Measurements from ENCODE around the gene PSMB8. TPM values are rescaled to one million over a fixed set of nuclear protein-coding genes. Genes with fewer than 3 reads are reported as not detected.
"Not testable (repeated sequence)": the region's sequence is repeated elsewhere in the genome, so short reads cannot be mapped to it uniquely, and the experiment has no call there.

Gene PSMB8
- 210 and 212 TPM in 2 replicates for total RNA-seq (2014; rRNA removed; shearing (Covaris generic))

GRCh38 chr6:32843979-32844838, at the start of gene PSMB8:
Gene PSMB8 (minus strand): TSS chr6:32844047. CDS start chr6:32843996, 51 bp downstream.
- peak; percentile 97 for DNase-seq (ENCODE audit: low spot score)

DNA sequence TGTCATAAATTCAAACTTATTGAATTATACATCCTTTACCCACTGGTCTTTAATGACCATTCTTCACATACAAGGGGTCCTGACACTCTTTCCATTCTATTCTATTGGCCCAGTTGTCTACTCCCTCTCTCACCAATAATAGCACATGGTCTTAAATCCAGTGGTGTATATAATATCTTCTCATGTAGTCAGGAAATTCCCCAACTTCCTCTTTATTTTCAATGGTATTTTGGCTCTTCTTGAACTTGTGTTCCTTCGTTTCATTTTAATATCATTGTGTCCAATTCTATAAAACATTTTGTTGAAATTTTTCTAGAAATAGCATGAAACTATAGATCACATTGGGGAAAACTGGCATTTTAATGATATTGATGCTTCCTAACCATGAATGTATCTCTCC, 47.0 kb upstream of the PSMB8 start:
- no peak for DNase-seq (ENCODE audit: low spot score)

DNA sequence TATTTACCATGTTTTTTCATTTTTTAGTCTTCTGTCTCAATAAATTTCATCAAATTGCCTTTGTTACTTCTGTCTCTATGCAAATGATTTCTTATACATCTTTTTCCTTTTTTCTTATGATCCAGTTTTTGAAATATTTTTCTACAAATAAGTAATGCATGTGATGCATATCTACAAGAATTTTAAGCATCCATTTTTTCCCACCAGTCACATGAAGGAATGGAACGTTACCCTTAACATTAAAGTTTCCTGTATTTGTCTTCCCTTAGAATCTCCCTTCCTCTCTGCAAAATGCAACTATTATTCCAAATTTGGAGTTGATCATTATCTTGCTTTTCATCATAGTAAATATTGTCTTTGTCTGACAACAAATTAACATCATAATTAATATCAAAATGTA, 45.7 kb upstream of the PSMB8 start:
- DNase-seq (ENCODE audit: low spot score) = no peak

- DNase-seq (ENCODE audit: low spot score) = no peak
Measured at GRCh38 chr6:32888576-32888975, 44.7 kb upstream of the PSMB8 start.

DNA sequence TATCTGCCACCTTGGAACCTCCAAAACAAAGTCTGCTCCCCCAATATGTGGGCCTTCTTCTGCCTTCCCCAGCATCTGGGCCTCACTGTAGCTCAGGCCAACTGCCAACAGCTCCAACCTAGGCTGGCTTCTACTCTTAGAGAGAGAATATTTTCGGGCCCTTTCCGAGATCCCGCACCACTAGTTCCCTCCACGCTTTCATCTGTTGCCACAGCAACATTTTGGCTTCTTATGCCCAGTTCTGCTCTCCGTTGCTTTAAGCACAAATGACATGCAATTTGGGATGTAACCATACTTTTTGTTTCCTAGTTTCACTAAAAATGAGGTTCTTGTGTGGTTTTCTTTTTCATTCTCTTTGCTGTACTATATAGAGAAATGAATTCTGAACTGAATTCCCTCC, 43.8 kb upstream of the PSMB8 start:
- DNase-seq (ENCODE audit: low spot score) = no peak

DNA sequence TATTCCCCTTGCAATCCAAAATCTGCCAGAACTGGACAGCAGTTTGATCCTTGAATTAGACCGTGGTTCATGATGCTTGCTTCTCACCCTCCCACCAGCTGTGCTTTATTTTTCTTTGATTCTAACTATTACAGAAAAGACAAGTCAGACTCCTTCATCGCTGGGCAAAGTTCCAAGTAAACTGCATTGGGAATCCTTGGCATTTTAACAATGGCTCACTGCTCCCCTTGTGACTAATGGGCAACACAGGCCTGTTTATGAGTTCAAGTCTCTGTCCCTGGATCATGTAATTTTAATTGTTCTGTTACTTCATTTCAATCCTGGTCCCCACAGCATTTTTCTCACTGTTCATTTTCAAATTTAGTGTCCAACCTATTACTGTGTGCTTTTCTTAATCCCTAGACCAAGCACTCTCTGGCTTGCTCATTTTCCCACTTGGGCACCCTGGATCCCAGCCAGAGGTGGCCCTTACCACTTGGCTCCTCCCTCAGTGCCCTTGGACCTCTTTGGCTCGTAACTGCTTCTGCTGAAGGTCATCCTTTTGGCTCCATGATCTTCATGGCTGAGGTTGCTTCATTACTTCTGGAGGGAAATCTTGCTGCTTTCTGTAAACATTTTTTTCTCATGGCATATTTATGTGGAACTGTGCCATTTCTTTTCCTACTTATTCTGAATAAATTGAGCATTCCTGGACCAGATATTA, 43.0 kb upstream of the PSMB8 start:
- DNase-seq (ENCODE audit: low spot score) = no peak

GRCh38 chr6:32885698-32886286, 41.9 kb upstream of the PSMB8 start:
- DNase-seq (ENCODE audit: low spot score) = peak; percentile 48

GRCh38 chr6:32883789-32884188, 39.9 kb upstream of the PSMB8 start:
- DNase-seq (ENCODE audit: low spot score) = peak; percentile 58

- no peak for DNase-seq (ENCODE audit: low spot score)
Measured at GRCh38 chr6:32882879-32883250, 39.0 kb upstream of the PSMB8 start.

- not testable (repeated sequence) for DNase-seq (ENCODE audit: low spot score)
Measured at GRCh38 chr6:32880962-32881361, 37.1 kb upstream of the PSMB8 start.

DNA sequence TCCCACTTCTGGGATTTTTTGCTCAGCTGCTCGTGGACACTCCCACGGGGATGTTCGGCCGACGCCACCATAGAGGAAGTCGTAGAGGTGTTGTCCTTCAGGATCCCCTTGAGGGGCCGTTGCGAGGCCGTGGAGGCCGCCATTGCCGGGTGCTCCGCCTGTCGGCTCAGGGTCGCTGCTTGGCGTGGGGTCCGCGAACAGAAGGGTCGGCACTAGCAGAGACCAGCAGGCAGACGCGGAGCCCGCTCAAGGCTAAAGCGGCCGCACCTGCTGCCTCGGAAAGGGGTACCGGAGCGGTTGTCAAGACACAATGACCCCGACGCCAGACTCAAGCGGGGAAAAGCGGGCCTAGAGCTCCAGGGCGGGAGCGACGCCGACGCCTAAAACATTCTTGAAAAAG, 35.8 kb upstream of the PSMB8 start:
- no peak for DNase-seq (ENCODE audit: low spot score)

GRCh38 chr6:32876603-32877002, 32.8 kb upstream of the PSMB8 start:
- no peak for DNase-seq (ENCODE audit: low spot score)

DNA sequence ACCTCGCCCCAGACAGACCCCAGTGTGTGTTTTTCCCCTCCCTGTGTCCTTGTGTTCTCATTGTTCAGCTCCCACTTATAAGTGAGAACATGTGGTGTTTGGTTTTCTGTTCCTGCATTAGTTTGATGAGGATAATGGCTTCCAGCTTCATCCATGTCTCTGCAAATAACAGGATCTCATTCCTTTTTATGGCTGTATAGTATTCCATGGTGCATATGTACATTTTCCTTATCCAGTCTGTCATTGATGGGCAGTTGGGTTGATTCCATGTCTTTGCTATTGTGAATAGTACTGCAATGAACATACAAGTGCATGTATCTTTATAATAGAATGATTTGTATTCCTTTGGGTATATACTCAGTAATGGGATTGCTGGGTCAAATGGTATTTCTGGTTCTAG, 30.1 kb upstream of the PSMB8 start:
- DNase-seq (ENCODE audit: low spot score) = not testable (repeated sequence)

- peak; percentile 51 for DNase-seq (ENCODE audit: low spot score)
Measured at GRCh38 chr6:32868257-32868788, 24.5 kb upstream of the PSMB8 start.

DNA sequence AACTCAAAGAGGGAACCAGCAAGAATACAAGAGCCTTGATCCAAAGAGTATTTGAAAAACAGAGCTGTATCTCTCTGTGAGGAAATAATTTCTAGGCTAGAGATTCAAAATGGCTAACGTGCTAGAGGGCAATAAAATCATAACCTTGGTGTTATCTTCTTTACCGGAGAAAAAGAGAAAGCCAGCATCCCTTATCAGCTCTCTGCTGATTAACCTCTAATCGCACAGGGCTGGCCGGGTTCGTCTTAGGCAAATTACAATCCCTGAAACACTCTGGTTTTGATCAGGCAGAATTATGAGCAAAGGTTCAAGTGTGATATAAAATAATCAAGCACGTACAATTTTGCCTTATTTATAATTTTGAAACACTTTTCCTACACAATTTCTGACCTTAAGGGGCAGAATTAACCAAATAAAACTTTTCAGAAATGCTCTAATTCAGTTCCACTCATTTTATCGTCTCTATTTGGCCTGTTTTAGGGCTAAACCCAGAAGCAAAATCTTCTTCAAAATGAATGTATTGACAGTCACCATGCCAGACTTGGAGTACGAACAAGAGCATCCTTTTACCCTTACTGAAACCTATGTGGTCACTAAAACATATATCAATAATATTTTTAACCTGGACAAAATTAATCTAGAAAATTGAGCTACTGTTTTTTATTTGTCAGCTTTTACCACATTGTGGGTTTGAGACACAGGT, 23.9 kb upstream of the PSMB8 start:
- no peak for DNase-seq (ENCODE audit: low spot score)

DNA sequence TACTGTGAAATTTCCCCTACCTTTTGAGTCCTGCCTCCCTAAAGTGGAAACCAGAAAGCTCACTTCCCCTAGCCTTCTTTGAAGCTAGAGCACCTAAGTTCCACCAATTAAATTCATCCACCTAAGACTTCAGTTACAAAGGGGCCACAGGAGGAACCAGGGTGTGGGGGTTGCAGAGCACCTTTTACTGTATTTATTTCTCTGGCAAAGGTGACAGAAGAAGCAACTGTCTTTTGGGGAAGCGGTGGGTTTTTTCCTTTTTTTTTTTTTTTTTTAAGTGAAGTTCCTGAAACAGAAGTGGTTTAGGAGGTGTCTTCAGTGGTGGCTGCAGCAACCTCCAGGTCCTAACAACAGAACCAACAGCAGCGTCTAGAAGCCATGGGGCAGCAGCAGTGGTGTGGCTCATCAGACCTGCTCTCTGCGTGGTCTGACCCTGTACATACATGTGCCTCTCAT, 23.2 kb upstream of the PSMB8 start:
- no peak for DNase-seq (ENCODE audit: low spot score)

DNA sequence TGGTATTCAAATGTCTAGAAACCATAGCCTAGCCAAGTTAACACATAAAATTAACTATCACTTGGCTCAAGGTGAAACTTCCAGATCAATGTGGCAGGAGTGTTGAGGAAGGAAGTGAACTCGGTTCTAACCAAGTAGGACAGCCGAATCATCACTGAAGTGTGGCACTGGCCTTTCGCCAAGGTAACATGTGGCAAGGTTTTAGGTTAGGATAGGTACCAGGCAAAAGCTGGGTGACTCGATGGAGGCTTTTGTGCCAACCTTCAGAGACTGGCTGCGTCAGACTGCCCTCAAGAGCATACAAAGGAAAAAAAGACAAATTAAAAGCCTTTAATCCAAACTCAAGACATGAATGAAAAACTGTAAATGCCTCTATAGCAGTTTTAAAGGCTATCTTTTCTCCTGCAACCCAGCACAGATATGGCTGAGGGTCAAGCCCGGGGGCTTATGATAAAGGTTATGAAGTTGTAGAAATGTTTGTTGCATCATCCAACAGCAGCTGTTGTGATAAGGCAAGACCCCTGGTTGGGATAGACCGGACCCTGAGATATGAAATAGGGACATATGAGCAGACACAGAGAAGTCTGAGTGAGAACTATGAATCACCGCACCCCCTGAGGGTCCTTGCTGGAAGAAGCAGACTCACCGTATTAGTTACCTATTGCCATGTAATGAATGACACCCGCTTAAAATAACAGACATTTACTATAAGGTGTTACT, 22.0 kb upstream of the PSMB8 start:
- DNase-seq (ENCODE audit: low spot score) = no peak

DNA sequence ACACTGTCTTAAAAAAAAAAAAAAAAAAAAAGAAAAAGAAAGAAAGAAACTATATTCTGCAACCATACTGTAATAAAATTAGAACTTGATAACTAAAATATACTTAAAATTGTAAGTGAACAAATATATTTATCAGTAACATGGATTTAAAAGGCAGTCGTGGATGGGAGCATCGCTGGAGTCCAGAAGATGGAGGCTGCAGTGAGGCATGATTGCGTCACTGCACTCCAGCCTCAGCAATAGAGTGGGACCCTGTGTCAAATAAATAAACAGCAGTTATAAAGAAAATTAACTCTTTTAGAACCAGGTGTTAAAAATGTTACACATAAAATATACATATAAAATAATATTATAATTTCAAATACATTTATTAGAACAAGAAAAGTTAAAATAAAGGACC, 18.9 kb upstream of the PSMB8 start:
- DNase-seq (ENCODE audit: low spot score) = no peak

- no peak for DNase-seq (ENCODE audit: low spot score)
Measured at GRCh38 chr6:32860674-32861073, 16.8 kb upstream of the PSMB8 start.

DNA sequence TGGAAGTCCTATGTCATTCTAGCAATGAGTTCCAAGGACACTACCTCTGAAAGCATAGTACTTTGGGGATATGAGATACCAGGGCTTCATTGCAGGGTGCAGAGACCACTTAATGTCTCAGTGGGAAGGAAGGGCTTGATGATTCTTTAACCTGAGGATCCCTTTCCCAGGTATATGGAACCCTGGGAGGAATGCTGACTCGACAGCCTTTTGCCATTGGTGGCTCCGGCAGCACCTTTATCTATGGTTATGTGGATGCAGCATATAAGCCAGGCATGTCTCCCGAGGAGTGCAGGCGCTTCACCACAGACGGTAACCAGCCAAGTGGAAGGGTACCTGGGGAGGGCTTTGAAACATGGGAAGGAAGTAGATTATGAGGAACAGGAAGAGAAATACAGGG, 14.3 kb upstream of the PSMB8 start:
- no peak for DNase-seq (ENCODE audit: low spot score)
